SK-N-SH (cell line): Measurements from ENCODE around the gene IFNA1.

Source experiments
- CTCF ChIP-seq: fragments of 200-600 bp; sonication (generic); IDR thresholded peaks from 2 replicates; pipeline ENCODE4 v1.6.1; 2017; ENCODE audit warnings: antibody characterized with exemption, mild to moderate bottlenecking, moderate library complexity
- EP300 ChIP-seq, 2 experiments: IDR thresholded peaks; 2 replicates each; pipeline versions ENCODE4 v1.4.0 to v1.6.1; 2012; ENCODE audit warnings: borderline replicate concordance in 1 of 2, low read depth in 1 of 2, low read length in 1 of 2
- GATA2 ChIP-seq: sonication (generic); formaldehyde crosslinking; IDR thresholded peaks from 2 replicates; pipeline ENCODE4 v1.5.0; 2020; ENCODE audit warnings: mild to moderate bottlenecking, missing genetic modification reagents
- MXI1 ChIP-seq: IDR thresholded peaks from 2 replicates; pipeline ENCODE4 v1.6.1; 2012; ENCODE audit warnings: mild to moderate bottlenecking, low read depth, low read length, improper control_type of control experiment
- RCOR1 ChIP-seq: fragments of 150-350 bp; IDR thresholded peaks from 2 replicates; pipeline ENCODE4 v1.6.1; 2017; ENCODE audit warnings: antibody characterized with exemption, low read length
- USF2 ChIP-seq: fragments of 150-350 bp; IDR thresholded peaks from 2 replicates; pipeline ENCODE4 v1.6.1; 2017; ENCODE audit warnings: antibody characterized with exemption, low read length, low read depth, borderline replicate concordance
- ZBTB33 ChIP-seq: IDR thresholded peaks from 2 replicates; pipeline ENCODE4 v1.4.0; 2012; ENCODE audit warnings: low read depth, borderline replicate concordance
- TF ChIP-seq, protein P1 (sequence below): IDR thresholded peaks from 2 replicates; pipeline ENCODE4 v1.6.1; 2012; ENCODE audit warnings: mild to moderate bottlenecking, low read depth, low read length, moderate library complexity

- TF ChIP-seq EP300 (IDR thresholded peaks at IDR 0.05; ENCODE audit: borderline replicate concordance in 1 of 2, low read depth in 1 of 2, low read length in 1 of 2) (no peak), USF2 (no peak), CTCF (no peak), RCOR1 (no peak), ZBTB33 (no peak), GATA2 (no peak), MXI1 (no peak)
- TF ChIP-seq, protein P1, sequence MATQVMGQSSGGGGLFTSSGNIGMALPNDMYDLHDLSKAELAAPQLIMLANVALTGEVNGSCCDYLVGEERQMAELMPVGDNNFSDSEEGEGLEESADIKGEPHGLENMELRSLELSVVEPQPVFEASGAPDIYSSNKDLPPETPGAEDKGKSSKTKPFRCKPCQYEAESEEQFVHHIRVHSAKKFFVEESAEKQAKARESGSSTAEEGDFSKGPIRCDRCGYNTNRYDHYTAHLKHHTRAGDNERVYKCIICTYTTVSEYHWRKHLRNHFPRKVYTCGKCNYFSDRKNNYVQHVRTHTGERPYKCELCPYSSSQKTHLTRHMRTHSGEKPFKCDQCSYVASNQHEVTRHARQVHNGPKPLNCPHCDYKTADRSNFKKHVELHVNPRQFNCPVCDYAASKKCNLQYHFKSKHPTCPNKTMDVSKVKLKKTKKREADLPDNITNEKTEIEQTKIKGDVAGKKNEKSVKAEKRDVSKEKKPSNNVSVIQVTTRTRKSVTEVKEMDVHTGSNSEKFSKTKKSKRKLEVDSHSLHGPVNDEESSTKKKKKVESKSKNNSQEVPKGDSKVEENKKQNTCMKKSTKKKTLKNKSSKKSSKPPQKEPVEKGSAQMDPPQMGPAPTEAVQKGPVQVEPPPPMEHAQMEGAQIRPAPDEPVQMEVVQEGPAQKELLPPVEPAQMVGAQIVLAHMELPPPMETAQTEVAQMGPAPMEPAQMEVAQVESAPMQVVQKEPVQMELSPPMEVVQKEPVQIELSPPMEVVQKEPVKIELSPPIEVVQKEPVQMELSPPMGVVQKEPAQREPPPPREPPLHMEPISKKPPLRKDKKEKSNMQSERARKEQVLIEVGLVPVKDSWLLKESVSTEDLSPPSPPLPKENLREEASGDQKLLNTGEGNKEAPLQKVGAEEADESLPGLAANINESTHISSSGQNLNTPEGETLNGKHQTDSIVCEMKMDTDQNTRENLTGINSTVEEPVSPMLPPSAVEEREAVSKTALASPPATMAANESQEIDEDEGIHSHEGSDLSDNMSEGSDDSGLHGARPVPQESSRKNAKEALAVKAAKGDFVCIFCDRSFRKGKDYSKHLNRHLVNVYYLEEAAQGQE: no peak
These were observed 41.2 kb upstream of the IFNA1 start for GRCh38 chr9:21398955-21399489.
